Hepatocyte (in vitro differentiated cells): ENCODE data around the gene TM4SF4. TPM values are rescaled to one million over a fixed set of nuclear protein-coding genes. Genes with fewer than 3 reads are reported as not detected.
A peak's percentile ranks its signal among the peaks of the same experiment; 100 is the strongest.

Experiments
- DNase-seq: peaks from one replicate; pipeline ENCODE4 v3.0.0-alpha.2; 2016; ENCODE audit warnings: low spot score
- H2AFZ ChIP-seq: fragments of 200-600 bp; sonication (generic); 2 replicates; pipeline ENCODE4 v1.6.0; 2016; ENCODE audit warnings: antibody characterized with exemption, mild to moderate bottlenecking
- H3K27ac ChIP-seq: fragments of 200-600 bp; sonication (generic); 2 replicates; pipeline ENCODE4 v1.5.1; 2016; ENCODE audit warnings: mild to moderate bottlenecking
- H3K27me3 ChIP-seq: fragments of 200-600 bp; sonication (generic); 2 replicates; pipeline ENCODE4 v1.6.1; 2016
- H3K36me3 ChIP-seq: fragments of 200-600 bp; sonication (generic); replicated peaks from 2 replicates; pipeline ENCODE4 v1.5.1; 2016; ENCODE audit warnings: low read depth; ENCODE audit not compliant: insufficient read depth
- H3K4me1 ChIP-seq: fragments of 200-600 bp; sonication (generic); 2 replicates; pipeline ENCODE4 v1.5.1; 2016; ENCODE audit warnings: mild to moderate bottlenecking, moderate library complexity; ENCODE audit not compliant: insufficient read depth
- H3K4me2 ChIP-seq: fragments of 200-600 bp; sonication (generic); 2 replicates; pipeline ENCODE4 v1.6.0; 2016
- H3K4me3 ChIP-seq: fragments of 200-600 bp; sonication (generic); 2 replicates; pipeline ENCODE4 v1.5.1; 2016; ENCODE audit warnings: mild to moderate bottlenecking
- H3K79me2 ChIP-seq: fragments of 200-600 bp; sonication (generic); 2 replicates; pipeline ENCODE4 v1.6.0; 2017; ENCODE audit warnings: mild to moderate bottlenecking
- H3K9me2 ChIP-seq: fragments of 200-600 bp; sonication (generic); replicated peaks from 2 replicates; pipeline ENCODE4 v1.6.0; 2017; ENCODE audit warnings: mild to moderate bottlenecking; ENCODE audit not compliant: insufficient read depth
- H3K9me3 ChIP-seq: fragments of 200-600 bp; sonication (generic); 2 replicates; pipeline ENCODE4 v1.5.1; 2016; ENCODE audit warnings: low read depth, mild to moderate bottlenecking
- H4K20me1 ChIP-seq: fragments of 200-600 bp; sonication (generic); 2 replicates; pipeline ENCODE4 v1.6.0; 2016; ENCODE audit warnings: mild to moderate bottlenecking; ENCODE audit not compliant: insufficient read depth, poor library complexity, severe bottlenecking
- EZH2 ChIP-seq: fragments of 200-600 bp; sonication (generic); IDR thresholded peaks from 2 replicates; pipeline ENCODE4 v1.6.1; 2016; ENCODE audit warnings: antibody characterized with exemption, mild to moderate bottlenecking, borderline replicate concordance
- EZH2phosphoT487 ChIP-seq: fragments of 200-600 bp; sonication (generic); IDR thresholded peaks from one replicate; pipeline ENCODE4 v1.6.1; 2018; ENCODE audit warnings: antibody characterized with exemption, mild to moderate bottlenecking, low read depth, moderate library complexity; ENCODE audit not compliant: unreplicated experiment, severe bottlenecking
- WGBS: methylation state at CpG from one replicate; pipeline ENCODE4 v1.1.6; 2016; ENCODE audit warnings: low lambda C conversion rate; ENCODE audit errors: missing lambda C conversion rate; 5-methylcytosine and 5-hydroxymethylcytosine counted together
- polyA plus RNA-seq: library from polyadenylated mRNA; unstranded; fragments of >200 nt; fragmentation: Nextera tagmentation; extraction: Ambion mirVana; gene quantifications from 2 replicates; pipeline ENCODE4 v1.2.1, GENCODE V29; 2016
- small RNA-seq: library from RNA; depleted of rRNA; stranded (forward); fragments of <200 nt; gene quantifications from one replicate; pipeline ENCODE3, GENCODE V24; 2014
- total RNA-seq: library from RNA; depleted of rRNA; stranded (reverse); fragments of >200 nt; gene quantifications from 2 replicates; pipeline ENCODE4 v1.2.3, GENCODE V29; 2014
- TF ChIP-seq, protein P1 (sequence below): fragments of 200-600 bp; sonication (generic); IDR thresholded peaks from 2 replicates; pipeline ENCODE4 v1.5.1; 2016; ENCODE audit warnings: antibody characterized with exemption, mild to moderate bottlenecking; ENCODE audit not compliant: poor library complexity

The TM4SF4 gene
- total and polyA plus RNA-seq, 2 experiments from 2014 or later: 434 to 763 TPM

DNA sequence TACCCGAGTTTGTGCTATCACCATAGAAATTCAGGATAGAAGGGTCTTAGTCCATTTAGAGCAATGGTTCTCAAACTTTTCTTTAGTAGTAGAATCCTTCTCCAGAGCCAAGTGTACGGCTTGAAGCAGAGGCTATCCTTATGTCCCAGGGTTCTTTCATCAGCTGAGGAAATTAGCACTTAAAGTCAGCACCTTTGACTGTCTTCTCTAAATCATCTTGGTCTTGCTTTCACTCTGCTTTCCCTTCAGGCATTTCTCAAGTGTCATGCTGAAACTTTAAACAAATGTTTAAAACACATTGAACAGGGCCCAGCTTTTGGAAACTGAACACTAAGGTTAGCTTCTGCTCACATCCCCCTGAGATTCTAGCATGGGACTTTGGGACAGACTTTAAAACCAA lies 78.2 kb downstream of the TM4SF4 start:
- peak overlapping the region; percentile 88 for H3K27ac ChIP-seq
- H3K4me1 ChIP-seq: peaks cover 33% of the 10 kb centered on the region
- no peak overlapping the region for H3K4me2 ChIP-seq
- no peaks in the 10 kb centered on the region for H3K9me3 ChIP-seq
- no peaks in the 10 kb centered on the region for H3K36me3 ChIP-seq
- WGBS: 58% methylated on average over 2 of the region's 2 CpGs
- no peaks in the 10 kb centered on the region for H4K20me1 ChIP-seq
- H3K9me2 ChIP-seq: no peaks in the 10 kb centered on the region
- H2AFZ ChIP-seq: no peak overlapping the region
- H3K4me3 ChIP-seq: no peak overlapping the region
- DNase-seq: no peak
- no peaks in the 10 kb centered on the region for H3K27me3 ChIP-seq
- peaks cover 29% of the 10 kb centered on the region for H3K79me2 ChIP-seq
- TF ChIP-seq EZH2phosphoT487: no peak
- TF ChIP-seq EZH2: no peak
- TF ChIP-seq, protein P1, sequence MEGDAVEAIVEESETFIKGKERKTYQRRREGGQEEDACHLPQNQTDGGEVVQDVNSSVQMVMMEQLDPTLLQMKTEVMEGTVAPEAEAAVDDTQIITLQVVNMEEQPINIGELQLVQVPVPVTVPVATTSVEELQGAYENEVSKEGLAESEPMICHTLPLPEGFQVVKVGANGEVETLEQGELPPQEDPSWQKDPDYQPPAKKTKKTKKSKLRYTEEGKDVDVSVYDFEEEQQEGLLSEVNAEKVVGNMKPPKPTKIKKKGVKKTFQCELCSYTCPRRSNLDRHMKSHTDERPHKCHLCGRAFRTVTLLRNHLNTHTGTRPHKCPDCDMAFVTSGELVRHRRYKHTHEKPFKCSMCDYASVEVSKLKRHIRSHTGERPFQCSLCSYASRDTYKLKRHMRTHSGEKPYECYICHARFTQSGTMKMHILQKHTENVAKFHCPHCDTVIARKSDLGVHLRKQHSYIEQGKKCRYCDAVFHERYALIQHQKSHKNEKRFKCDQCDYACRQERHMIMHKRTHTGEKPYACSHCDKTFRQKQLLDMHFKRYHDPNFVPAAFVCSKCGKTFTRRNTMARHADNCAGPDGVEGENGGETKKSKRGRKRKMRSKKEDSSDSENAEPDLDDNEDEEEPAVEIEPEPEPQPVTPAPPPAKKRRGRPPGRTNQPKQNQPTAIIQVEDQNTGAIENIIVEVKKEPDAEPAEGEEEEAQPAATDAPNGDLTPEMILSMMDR: no peak

Small RNA genes within 50 kb of the gene (small RNA-seq; reads per million reads assigned to genes)
- gene AC108751.2: not detected
- gene RNU6-1098P: not detected

Other genes with a start within 250 kb of the TM4SF4 start
- 1.7 and 3.7 TPM in 2 replicates for gene TM4SF18, start 141.1 kb upstream of the TM4SF4 start, total RNA-seq
- gene TM4SF18, start 141.1 kb upstream of the TM4SF4 start, polyA plus RNA-seq: 1.5 and 2.1 TPM in 2 replicates
- 164 and 166 TPM in 2 replicates for gene TM4SF1, start 97.0 kb upstream of the TM4SF4 start, total RNA-seq
- 179 and 194 TPM in 2 replicates for gene TM4SF1, start 97.0 kb upstream of the TM4SF4 start, polyA plus RNA-seq
- 54.7 and 55.8 TPM in 2 replicates for gene WWTR1, start 183.3 kb downstream of the TM4SF4 start, total RNA-seq
- 40.5 and 40.6 TPM in 2 replicates for gene WWTR1, start 183.3 kb downstream of the TM4SF4 start, polyA plus RNA-seq